ENCODE data around the gene VDAC2. TPM values are rescaled to one million over a fixed set of nuclear protein-coding genes. Genes with fewer than 3 reads are reported as not detected.
A peak's percentile ranks its signal among the peaks of the same experiment; 100 is the strongest.
"Not testable (repeated sequence)": the region's sequence is repeated elsewhere in the genome, so short reads cannot be mapped to it uniquely, and the experiment has no call there.

The VDAC2 gene
- total RNA-seq, 2 experiments from 2014 or later, result 123 to 125 TPM

- H3K4me3 Mint-ChIP-seq, result no peak overlapping the region
- ATAC-seq (ENCODE audit: low read depth) (no peak), DNase-seq (no peak)
- no peaks in the 10 kb centered on the region for H3K27me3 Mint-ChIP-seq
- H3K27ac Mint-ChIP-seq, result no peak overlapping the region
- no peaks in the 10 kb centered on the region for H3K9me3 Mint-ChIP-seq
- no peaks in the 10 kb centered on the region for H3K36me3 Mint-ChIP-seq
- H3K4me1 Mint-ChIP-seq, result peaks cover 18% of the 10 kb centered on the region
- POLR2A ChIA-PET, result interaction anchor here (0.6 to 1.8 kb wide), 2 partner anchors 10 to 28 kb away, joined by 4 to 10 read pairs; no protein-coding TSS in a partner anchor
Measured at GRCh38 chr10:75205908-75206307, 4.7 kb upstream of the VDAC2 start.

GRCh38 chr10:75206638-75207037 lies 4.0 kb upstream of the VDAC2 start:
- not testable (repeated sequence) for H3K27ac Mint-ChIP-seq; ATAC-seq (ENCODE audit: low read depth); H3K27me3 Mint-ChIP-seq; DNase-seq; H3K36me3 Mint-ChIP-seq; H3K9me3 Mint-ChIP-seq; H3K4me3 Mint-ChIP-seq
- H3K4me1 Mint-ChIP-seq, result peaks cover 20% of the 10 kb centered on the region
- POLR2A ChIA-PET, result interaction anchor here (1.8 kb wide), 1 partner anchor 28 kb away, joined by 10 read pairs; no protein-coding TSS in a partner anchor

DNA sequence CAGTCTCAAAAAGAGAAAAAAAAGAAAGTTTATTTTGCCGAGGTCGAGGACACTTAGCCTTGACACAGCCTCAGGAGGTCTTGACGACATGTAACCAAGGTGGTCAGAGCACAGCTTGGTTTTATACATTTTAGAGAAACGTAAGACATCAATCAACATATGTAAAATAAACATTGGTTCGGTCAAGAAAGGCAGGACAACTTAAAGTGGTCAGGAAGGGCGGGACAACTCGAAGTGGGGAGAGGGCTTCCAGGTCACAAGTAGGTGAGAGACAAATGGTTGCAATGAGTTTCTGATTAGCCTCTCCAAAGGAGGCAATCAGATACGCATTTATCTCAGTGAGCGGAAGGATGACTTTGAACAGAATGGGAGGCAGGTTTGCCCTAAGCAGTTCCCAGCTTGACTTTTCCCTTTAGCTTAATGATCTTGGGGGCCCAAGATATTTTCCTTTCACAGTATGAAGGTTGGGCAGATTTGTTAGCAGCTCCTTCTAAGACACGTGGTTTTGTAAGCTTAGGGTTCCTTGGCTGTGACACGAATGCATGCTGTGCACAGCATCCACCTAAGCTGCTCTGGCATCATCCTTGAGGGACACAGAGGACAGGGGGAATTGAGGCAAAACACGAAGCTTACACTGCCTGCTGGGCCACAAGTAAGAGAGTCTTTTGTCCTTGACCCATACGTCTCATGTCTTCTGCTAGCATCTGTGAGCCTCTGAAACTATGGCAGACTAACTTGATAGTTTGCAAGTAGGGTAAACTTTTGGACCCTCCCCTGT lies 3.3 kb upstream of the VDAC2 start:
- H3K27ac Mint-ChIP-seq, result no peak overlapping the region
- peaks cover 8% of the 10 kb centered on the region for H3K36me3 Mint-ChIP-seq
- H3K4me1 Mint-ChIP-seq, result peaks cover 21% of the 10 kb centered on the region
- no peak for DNase-seq
- no peaks in the 10 kb centered on the region for H3K9me3 Mint-ChIP-seq
- H3K27me3 Mint-ChIP-seq, result no peaks in the 10 kb centered on the region
- H3K4me3 Mint-ChIP-seq, result no peak overlapping the region
- ATAC-seq (ENCODE audit: low read depth), result no peak
- POLR2A ChIA-PET, result interaction anchor here (1.8 kb wide), 1 partner anchor 27 kb away, joined by 10 read pairs; no protein-coding TSS in a partner anchor

GRCh38 chr10:75207857-75208144 lies 2.8 kb upstream of the VDAC2 start:
- H3K27me3 Mint-ChIP-seq, result no peaks in the 10 kb centered on the region
- POLR2A ChIA-PET, result no interaction called here
- ATAC-seq (ENCODE audit: low read depth), result no peak
- no peak for DNase-seq
- no peaks in the 10 kb centered on the region for H3K9me3 Mint-ChIP-seq
- no peak overlapping the region for H3K4me3 Mint-ChIP-seq
- H3K4me1 Mint-ChIP-seq, result peaks cover 26% of the 10 kb centered on the region
- peaks cover 13% of the 10 kb centered on the region for H3K36me3 Mint-ChIP-seq
- H3K27ac Mint-ChIP-seq, result no peak overlapping the region

DNA sequence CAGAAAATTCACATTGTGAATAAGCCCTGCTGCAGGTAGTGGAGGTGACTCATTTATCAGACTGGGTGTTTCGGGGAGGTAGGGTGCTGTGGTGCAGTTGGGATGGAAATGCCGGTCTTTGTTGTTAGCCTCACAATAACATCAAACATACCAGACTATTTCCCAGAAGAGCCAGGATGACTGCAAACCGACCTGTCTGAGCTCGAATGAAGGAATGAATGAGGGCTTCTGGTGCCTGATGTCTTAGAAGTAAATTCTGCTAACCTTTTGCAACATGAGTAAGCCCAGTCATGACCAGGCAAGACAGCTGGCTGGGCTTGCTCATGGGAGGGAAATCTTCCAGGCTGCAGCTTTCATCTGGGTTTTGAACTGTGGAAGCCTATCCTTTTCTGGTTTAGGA lies 2.4 kb upstream of the VDAC2 start:
- no peak for ATAC-seq (ENCODE audit: low read depth)
- POLR2A ChIA-PET, result no interaction called here

DNA sequence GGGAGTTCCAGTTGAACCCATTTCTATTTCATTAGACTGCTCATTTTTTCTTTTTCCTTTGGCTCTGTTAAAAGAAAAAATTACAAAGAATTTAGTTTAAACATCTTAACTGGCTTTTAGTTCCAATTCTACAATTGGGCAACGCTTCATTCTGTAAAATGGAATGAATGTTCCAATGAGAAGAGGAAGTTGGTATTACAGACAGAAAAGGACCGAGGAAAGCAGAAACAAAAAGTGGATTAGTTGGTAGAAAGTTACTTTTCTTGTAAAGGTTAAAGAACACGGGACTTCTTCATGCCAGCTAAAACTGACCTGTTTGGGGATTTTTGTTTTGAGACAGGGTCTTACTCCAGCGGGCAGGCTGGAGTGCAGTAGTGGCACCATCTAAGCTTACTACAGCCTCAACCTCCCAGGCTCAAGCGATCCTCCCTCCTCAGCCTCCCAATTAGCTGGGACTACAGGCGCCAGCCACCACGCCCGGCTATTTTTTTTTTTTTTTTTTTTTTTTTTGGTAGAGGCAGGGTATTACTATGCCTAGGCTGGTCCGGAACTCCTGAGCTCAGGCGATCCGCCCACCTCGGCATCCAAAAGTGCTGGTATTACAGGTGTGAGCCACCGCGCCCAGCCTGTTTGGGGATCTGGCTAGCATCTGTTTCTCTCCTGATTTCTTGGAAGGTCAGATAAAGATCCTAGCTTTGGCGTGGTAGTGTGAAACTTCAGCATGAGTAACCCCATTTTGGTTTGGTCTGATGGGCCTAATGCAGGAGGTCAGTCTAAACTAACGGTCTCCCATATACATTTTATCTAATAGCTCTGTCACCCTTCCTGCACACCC lies 1.3 kb upstream of the VDAC2 start:
- peaks cover 19% of the 10 kb centered on the region for H3K36me3 Mint-ChIP-seq
- no peaks in the 10 kb centered on the region for H3K9me3 Mint-ChIP-seq
- ATAC-seq (ENCODE audit: low read depth) (no peak), DNase-seq (no peak)
- POLR2A ChIA-PET, result interaction anchor here (0.5 to 4.6 kb wide), 13 partner anchors 9 to 98 kb away, joined by 3 to 97 read pairs (median 6); partner anchors contain the start of genes COMTD1 and SAMD8
- H3K27me3 Mint-ChIP-seq, result no peaks in the 10 kb centered on the region
- peak overlapping the region; percentile 100 for H3K27ac Mint-ChIP-seq
- peaks cover 32% of the 10 kb centered on the region for H3K4me1 Mint-ChIP-seq
- H3K4me3 Mint-ChIP-seq, result peak overlapping the region; percentile 100

More for the DNA sequence above, 2.4 kb upstream of the VDAC2 start:
- peak overlapping the region; percentile 75 for H3K27ac Mint-ChIP-seq
- no peak overlapping the region for H3K4me3 Mint-ChIP-seq
- peaks cover 28% of the 10 kb centered on the region for H3K4me1 Mint-ChIP-seq
- no peaks in the 10 kb centered on the region for H3K9me3 Mint-ChIP-seq
- H3K36me3 Mint-ChIP-seq, result peaks cover 14% of the 10 kb centered on the region
- no peaks in the 10 kb centered on the region for H3K27me3 Mint-ChIP-seq
- DNase-seq, result no peak

- DNase-seq (peak; percentile 78), ATAC-seq (ENCODE audit: low read depth) (peak; percentile 78)
- Mint-ChIP-seq H3K36me3 (peaks cover 19% of the 10 kb centered on the region), H3K4me3 (peak overlapping the region; percentile 100), H3K4me1 (peaks cover 33% of the 10 kb centered on the region), H3K27ac (peak overlapping the region; percentile 100), H3K27me3 (no peaks in the 10 kb centered on the region), H3K9me3 (no peaks in the 10 kb centered on the region)
- POLR2A ChIA-PET, result interaction anchor here (0.5 to 4.6 kb wide), 15 partner anchors 9 to 1041 kb away, joined by 3 to 97 read pairs (median 5); partner anchors contain the start of genes COMTD1 and SAMD8
Measured at GRCh38 chr10:75209921-75210281, 695 bp upstream of the VDAC2 start.

- POLR2A ChIA-PET, result interaction anchor here (0.6 to 4.6 kb wide), 16 partner anchors 8 to 1021 kb away, joined by 3 to 97 read pairs (median 6); partner anchors contain the start of genes COMTD1 and SAMD8
- H3K9me3 Mint-ChIP-seq, result no peaks in the 10 kb centered on the region
- no peak for ATAC-seq (ENCODE audit: low read depth)
- peaks cover 35% of the 10 kb centered on the region for H3K4me1 Mint-ChIP-seq
- DNase-seq, result no peak
- peaks cover 22% of the 10 kb centered on the region for H3K36me3 Mint-ChIP-seq
- no peaks in the 10 kb centered on the region for H3K27me3 Mint-ChIP-seq
- peak overlapping the region; percentile 100 for H3K4me3 Mint-ChIP-seq
- H3K27ac Mint-ChIP-seq, result peak overlapping the region; percentile 100
Measured at GRCh38 chr10:75211007-75211691, 553 bp downstream of the VDAC2 start.

DNA sequence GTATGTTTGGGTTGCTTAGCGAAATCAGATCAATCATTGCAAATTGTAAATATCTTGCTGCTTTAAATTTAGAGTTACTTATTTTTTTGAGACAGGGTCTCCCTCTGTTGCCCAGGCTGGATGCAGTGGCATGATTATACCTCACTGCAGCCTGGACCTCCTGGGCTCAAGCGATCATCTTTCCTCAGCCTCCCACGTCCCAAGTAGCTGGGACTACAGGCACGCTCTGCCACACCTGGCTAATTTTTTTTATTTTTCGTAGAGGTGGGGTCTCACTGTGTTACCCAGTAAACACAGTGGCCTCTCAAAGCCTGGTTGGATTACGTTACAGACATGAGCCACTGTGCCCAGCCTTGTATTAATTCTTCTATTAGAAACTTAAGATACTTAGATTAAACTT lies 1.7 kb downstream of the VDAC2 start:
- POLR2A ChIA-PET, result interaction anchor here (4.6 kb wide), 1 partner anchor 21 kb away, joined by 97 read pairs; the partner anchor contains the start of gene COMTD1
- H3K4me3 Mint-ChIP-seq, result peak overlapping the region; percentile 100
- H3K4me1 Mint-ChIP-seq, result peaks cover 42% of the 10 kb centered on the region
- H3K27ac Mint-ChIP-seq, result no peak overlapping the region
- no peak for DNase-seq
- H3K27me3 Mint-ChIP-seq, result no peaks in the 10 kb centered on the region
- ATAC-seq (ENCODE audit: low read depth), result no peak
- H3K36me3 Mint-ChIP-seq, result peaks cover 24% of the 10 kb centered on the region
- no peaks in the 10 kb centered on the region for H3K9me3 Mint-ChIP-seq

DNA sequence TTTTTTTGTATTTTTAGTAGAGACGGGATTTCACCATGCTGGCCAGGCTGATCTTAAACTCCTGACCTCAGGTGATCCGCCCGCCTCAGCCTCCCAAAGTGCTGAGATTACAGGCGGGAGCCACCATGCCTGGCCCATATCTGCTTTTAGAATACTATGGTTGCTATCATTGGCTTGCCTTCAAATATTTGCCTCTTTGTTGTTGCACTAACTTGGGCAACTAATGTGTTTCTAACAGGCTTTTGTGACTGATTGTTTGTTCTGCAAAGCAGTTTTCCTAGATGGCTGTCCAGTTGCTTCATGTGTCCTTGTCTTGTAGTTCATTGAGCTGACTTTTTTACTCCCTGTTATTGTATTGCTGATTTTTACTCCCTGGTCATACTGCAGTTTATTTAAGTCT lies 9.7 kb downstream of the VDAC2 start:
- no peak overlapping the region for H3K4me3 Mint-ChIP-seq

GRCh38 chr10:75221492-75221891 lies 10.9 kb downstream of the VDAC2 start:
- Mint-ChIP-seq H3K36me3 (peaks cover 28% of the 10 kb centered on the region), H3K4me1 (peaks cover 35% of the 10 kb centered on the region)
- not testable (repeated sequence) for H3K9me3 Mint-ChIP-seq; H3K27me3 Mint-ChIP-seq; H3K27ac Mint-ChIP-seq; ATAC-seq (ENCODE audit: low read depth); DNase-seq; H3K4me3 Mint-ChIP-seq
- POLR2A ChIA-PET, result interaction anchor here (1.1 kb wide), 1 partner anchor 10 kb away, joined by 3 read pairs; the partner anchor contains the start of gene VDAC2

More for the DNA sequence above, 9.7 kb downstream of the VDAC2 start:
- no peak overlapping the region for H3K27ac Mint-ChIP-seq
- POLR2A ChIA-PET, result no interaction called here
- ATAC-seq (ENCODE audit: low read depth) (no peak), DNase-seq (no peak)
- peaks cover 28% of the 10 kb centered on the region for H3K36me3 Mint-ChIP-seq
- H3K4me1 Mint-ChIP-seq, result peaks cover 38% of the 10 kb centered on the region
- H3K27me3 Mint-ChIP-seq, result no peaks in the 10 kb centered on the region
- H3K9me3 Mint-ChIP-seq, result no peaks in the 10 kb centered on the region

DNA sequence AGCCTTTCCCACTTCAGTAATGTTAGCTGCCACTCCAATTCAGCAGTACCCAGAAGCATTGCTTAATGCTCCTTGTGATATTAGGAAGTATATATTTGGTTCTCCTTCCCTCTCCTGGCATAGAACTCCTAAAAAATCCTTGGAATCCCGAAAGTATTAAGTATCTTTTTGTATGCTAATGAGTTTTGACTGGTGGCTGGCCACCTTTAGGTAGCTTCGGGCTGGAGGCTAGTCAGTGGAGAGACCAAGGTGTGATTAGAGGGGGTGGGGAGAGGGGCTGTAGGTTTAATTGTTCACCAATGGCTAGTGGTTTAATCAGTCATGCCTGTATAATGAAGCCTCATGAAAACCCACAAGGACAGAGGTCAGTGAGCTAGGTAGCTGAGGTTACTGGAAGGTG lies 12.9 kb downstream of the VDAC2 start:
- Mint-ChIP-seq H3K36me3 (peaks cover 26% of the 10 kb centered on the region), H3K27me3 (no peaks in the 10 kb centered on the region), H3K4me1 (peaks cover 32% of the 10 kb centered on the region), H3K9me3 (no peaks in the 10 kb centered on the region), H3K4me3 (no peak overlapping the region), H3K27ac (peak overlapping the region; percentile 31)
- DNase-seq (no peak), ATAC-seq (ENCODE audit: low read depth) (no peak)
- POLR2A ChIA-PET, result interaction anchor here (0.9 to 1.3 kb wide), 3 partner anchors 9 to 112 kb away, joined by 3 to 6 read pairs (median 3); partner anchors contain the start of genes SAMD8 and VDAC2

GRCh38 chr10:75226095-75226494 lies 15.5 kb downstream of the VDAC2 start:
- H3K4me1 Mint-ChIP-seq, result peaks cover 43% of the 10 kb centered on the region
- H3K27ac Mint-ChIP-seq, result no peak overlapping the region
- no peaks in the 10 kb centered on the region for H3K9me3 Mint-ChIP-seq
- H3K27me3 Mint-ChIP-seq, result no peaks in the 10 kb centered on the region
- peaks cover 30% of the 10 kb centered on the region for H3K36me3 Mint-ChIP-seq
- ATAC-seq (ENCODE audit: low read depth) (no peak), DNase-seq (no peak)
- POLR2A ChIA-PET, result interaction anchor here (0.6 to 2.1 kb wide), 4 partner anchors 15 to 1377 kb away, joined by 3 to 8 read pairs (median 4); partner anchors contain the start of gene VDAC2
- H3K4me3 Mint-ChIP-seq, result no peak overlapping the region
